Activated CD4-positive, alpha-beta T cell treated with anti-CD3 and anti-CD28 coated beads, Interleukin-2, amount 10 ng/mL, durations not matched to agents 7 days and 5 days (primary cell): ENCODE results near the gene ATRNL1. TPM values are rescaled to one million over a fixed set of nuclear protein-coding genes. Genes with fewer than 3 reads are reported as not detected.
"Not testable (repeated sequence)": the region's sequence is repeated elsewhere in the genome, so short reads cannot be mapped to it uniquely, and the experiment has no call there.

ENCODE experiments used
- CTCF ChIA-PET: fragments of 350-600 bp; sonication (Branson Sonifier 250); formaldehyde crosslinking; loops from one replicate; lab custom pipeline; 2021; ENCODE audit warnings: antibody characterized with exemption; lab: Charles Lee
- POLR2A ChIA-PET: fragments of 350-600 bp; sonication (Branson Sonifier 250); formaldehyde crosslinking; loops from one replicate; lab custom pipeline; 2021; ENCODE audit warnings: antibody characterized with exemption; lab: Charles Lee
- DNase-seq: peaks from one replicate; pipeline ENCODE4 v3.0.0-alpha.2; 2020
- H3K27ac Mint-ChIP-seq: one replicate; pipeline ENCODE4 v1.8.0; 2021; ENCODE audit warnings: mild to moderate bottlenecking, moderate library complexity, mixed read lengths
- H3K27me3 Mint-ChIP-seq: one replicate; pipeline ENCODE4 v1.8.0; 2021; ENCODE audit warnings: mixed read lengths
- H3K36me3 Mint-ChIP-seq: one replicate; pipeline ENCODE4 v1.8.0; 2021; ENCODE audit warnings: low read depth, mixed read lengths
- H3K4me1 Mint-ChIP-seq: one replicate; pipeline ENCODE4 v1.8.0; 2021; ENCODE audit warnings: mixed read lengths
- H3K4me3 Mint-ChIP-seq: one replicate; pipeline ENCODE4 v1.8.0; 2021; ENCODE audit warnings: mild to moderate bottlenecking, moderate library complexity, mixed read lengths
- H3K9me3 Mint-ChIP-seq: one replicate; pipeline ENCODE4 v1.8.0; 2021; ENCODE audit warnings: mixed read lengths
- total RNA-seq, 2 experiments: library from RNA; stranded (reverse); gene quantifications; one replicate each; pipeline ENCODE4 v1.2.3, GENCODE V29; 2021

ATRNL1 gene
- total RNA-seq, 2 experiments from 2014 or later = 0.12 to 0.22 TPM

DNA sequence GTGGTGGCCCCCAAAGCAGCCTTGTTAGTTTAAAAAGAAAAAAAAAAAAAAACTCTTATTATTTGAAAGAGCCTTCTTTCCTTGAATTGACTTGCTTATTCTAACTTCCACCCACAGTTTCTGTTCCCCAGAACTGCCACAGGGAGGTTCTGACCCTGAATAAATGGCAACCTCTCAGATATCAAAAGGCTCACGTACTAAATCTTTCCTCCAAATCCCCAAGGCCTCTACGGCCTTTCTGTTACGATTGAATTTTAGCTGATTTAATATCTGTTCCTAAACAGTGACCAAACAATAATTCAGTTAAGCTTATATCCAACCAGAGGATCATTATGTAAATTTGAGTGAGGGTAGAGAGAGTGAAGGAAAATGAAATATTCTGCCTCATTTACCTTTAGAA is 697.1 kb downstream of the ATRNL1 start:
- no peaks in the 10 kb centered on the region for H3K27me3 Mint-ChIP-seq
- no peak overlapping the region for H3K4me3 Mint-ChIP-seq
- H3K9me3 Mint-ChIP-seq = no peaks in the 10 kb centered on the region
- ChIA-PET CTCF (no interaction called here), POLR2A (no interaction called here)
- no peaks in the 10 kb centered on the region for H3K4me1 Mint-ChIP-seq
- no peaks in the 10 kb centered on the region for H3K36me3 Mint-ChIP-seq
- H3K27ac Mint-ChIP-seq = no peak overlapping the region
- no peak for DNase-seq

DNA sequence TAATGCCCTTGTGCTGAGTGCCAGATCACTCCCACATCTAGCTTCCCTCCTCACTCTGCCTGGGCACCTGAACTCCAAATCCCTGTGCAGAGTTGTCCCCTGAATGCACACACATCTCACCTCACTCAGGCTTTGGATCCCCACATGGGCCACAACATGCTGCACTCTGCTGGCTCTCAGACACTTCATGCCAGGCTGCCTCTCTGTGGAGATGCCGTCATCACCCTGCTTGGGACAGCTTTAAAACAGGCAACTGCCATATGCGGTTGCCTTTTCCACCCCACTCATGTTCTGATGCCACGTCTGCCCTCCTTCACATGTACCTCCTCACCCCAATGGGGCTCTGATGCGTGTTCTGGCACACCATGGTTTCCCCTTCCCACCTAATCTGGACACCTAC is 702.8 kb downstream of the ATRNL1 start:
- Mint-ChIP-seq H3K27me3 (no peaks in the 10 kb centered on the region), H3K4me3 (no peak overlapping the region), H3K27ac (no peak overlapping the region), H3K36me3 (no peaks in the 10 kb centered on the region), H3K4me1 (no peaks in the 10 kb centered on the region), H3K9me3 (no peaks in the 10 kb centered on the region)
- no peak for DNase-seq
- ChIA-PET CTCF (no interaction called here), POLR2A (no interaction called here)

DNA sequence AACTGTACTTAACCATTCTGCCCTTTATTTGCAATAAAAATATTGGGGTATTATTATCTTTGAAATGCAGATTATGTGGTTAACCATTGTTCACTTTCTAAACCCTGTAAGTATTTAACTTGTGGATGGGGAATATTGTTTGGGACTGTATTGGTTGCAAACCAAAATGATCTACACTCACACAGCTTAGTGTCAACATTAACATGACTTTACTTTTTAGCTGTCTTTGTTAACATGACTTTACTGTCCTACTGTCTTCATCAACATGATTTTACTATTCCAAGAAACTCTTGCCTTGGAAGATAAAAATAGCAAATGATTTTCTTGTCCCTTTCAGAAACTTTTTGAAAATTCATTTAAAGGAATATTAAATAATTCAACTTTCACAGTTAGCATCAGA is 708.3 kb downstream of the ATRNL1 start:
- DNase-seq = no peak
- H3K36me3 Mint-ChIP-seq = no peaks in the 10 kb centered on the region
- H3K4me3 Mint-ChIP-seq = no peak overlapping the region
- H3K9me3 Mint-ChIP-seq = no peaks in the 10 kb centered on the region
- no peak overlapping the region for H3K27ac Mint-ChIP-seq
- ChIA-PET CTCF (no interaction called here), POLR2A (no interaction called here)
- H3K4me1 Mint-ChIP-seq = no peaks in the 10 kb centered on the region
- H3K27me3 Mint-ChIP-seq = no peaks in the 10 kb centered on the region

DNA sequence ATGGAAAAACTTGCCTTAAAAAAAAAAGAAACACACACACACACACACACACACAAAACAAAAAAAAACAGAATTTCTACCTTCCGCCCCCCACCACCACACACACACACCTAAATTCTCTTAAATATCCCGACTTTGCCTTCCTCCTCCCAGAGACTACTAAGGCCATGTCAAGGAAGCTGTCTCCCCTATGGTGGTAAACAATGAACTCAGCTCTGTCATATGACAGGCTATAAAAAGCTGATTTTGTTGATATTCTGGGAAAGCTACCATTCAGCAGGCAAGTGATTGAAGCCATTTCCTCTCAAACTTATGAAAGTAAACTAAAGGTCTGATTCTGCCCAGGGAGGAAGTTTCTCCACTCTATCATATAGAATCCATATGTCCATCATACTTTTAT is 708.8 kb downstream of the ATRNL1 start:
- no peak for DNase-seq
- Mint-ChIP-seq H3K27me3 (no peaks in the 10 kb centered on the region), H3K9me3 (no peaks in the 10 kb centered on the region), H3K4me3 (no peak overlapping the region), H3K4me1 (no peaks in the 10 kb centered on the region), H3K27ac (no peak overlapping the region), H3K36me3 (no peaks in the 10 kb centered on the region)
- ChIA-PET CTCF (interaction anchor here (0.6 kb wide), 2 partner anchors 127 to 258 kb away, joined by 3 read pairs; no protein-coding TSS in a partner anchor), POLR2A (no interaction called here)

DNA sequence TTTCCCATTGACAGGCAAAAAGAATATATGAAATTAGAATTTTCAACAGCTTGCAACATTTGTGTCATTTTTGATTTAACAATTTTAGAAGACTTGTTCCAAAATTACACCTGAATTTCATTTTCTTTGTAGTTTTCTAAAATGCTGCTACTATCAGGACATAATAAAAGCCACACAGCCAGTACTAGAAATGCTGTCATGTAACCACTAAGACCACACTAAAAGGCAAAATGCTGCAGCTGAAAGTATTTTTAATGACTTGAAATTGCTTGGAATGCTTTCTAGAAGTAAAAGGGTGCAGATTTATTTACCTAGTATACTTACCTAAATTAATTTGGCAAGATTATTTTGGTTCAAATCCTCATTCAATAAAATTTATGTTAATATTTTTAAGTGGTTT is 709.7 kb downstream of the ATRNL1 start:
- H3K27ac Mint-ChIP-seq = no peak overlapping the region
- H3K27me3 Mint-ChIP-seq = no peaks in the 10 kb centered on the region
- no peaks in the 10 kb centered on the region for H3K36me3 Mint-ChIP-seq
- no peaks in the 10 kb centered on the region for H3K4me1 Mint-ChIP-seq
- POLR2A ChIA-PET = no interaction called here
- no peak for DNase-seq
- H3K4me3 Mint-ChIP-seq = no peak overlapping the region
- CTCF ChIA-PET = no interaction called here
- no peaks in the 10 kb centered on the region for H3K9me3 Mint-ChIP-seq

DNA sequence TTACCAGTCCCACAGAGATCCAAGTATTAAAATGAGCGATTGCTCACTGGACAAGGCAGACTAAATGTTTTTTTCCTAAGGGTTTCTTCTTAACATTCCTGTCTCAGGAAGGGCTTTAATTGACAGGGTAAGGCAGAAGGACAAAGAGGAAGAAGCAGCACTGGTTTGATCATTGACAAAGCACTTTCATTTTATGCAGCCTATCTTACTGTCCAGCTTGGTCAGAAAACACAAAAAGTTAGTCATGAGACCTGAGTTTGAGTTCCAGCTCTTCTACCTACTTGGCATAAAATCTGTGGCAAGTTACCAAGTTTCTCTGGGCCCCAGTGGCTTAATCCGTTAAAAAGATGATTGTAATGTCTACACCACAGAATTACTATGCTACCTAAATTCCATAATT is 721.4 kb downstream of the ATRNL1 start:
- ChIA-PET CTCF (no interaction called here), POLR2A (no interaction called here)
- no peak overlapping the region for H3K27ac Mint-ChIP-seq
- H3K9me3 Mint-ChIP-seq = no peaks in the 10 kb centered on the region
- H3K4me1 Mint-ChIP-seq = no peaks in the 10 kb centered on the region
- H3K27me3 Mint-ChIP-seq = no peaks in the 10 kb centered on the region
- no peak overlapping the region for H3K4me3 Mint-ChIP-seq
- H3K36me3 Mint-ChIP-seq = no peaks in the 10 kb centered on the region
- DNase-seq = no peak

DNA sequence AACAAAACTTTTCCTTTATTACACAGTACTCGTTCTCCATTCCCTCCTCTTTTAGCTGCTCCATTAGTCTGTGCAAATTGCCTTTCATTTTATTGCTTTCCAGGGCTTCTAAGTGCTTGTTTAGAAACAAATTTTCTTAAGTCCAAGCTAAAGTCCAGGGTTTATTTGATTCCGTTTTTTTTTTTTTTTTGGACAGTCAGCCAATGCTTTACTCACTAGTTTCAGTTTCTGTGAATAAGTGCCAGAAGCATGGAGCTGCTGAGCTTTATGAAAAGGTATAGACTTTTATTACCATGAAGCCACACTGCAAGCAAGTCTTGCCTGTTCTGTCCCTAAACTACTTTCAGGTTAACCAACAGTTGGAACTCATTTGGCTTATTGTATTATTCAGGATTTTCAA is 724.8 kb downstream of the ATRNL1 start:
- POLR2A ChIA-PET = no interaction called here
- Mint-ChIP-seq H3K4me1 (no peaks in the 10 kb centered on the region), H3K4me3 (no peak overlapping the region), H3K27me3 (no peaks in the 10 kb centered on the region), H3K36me3 (no peaks in the 10 kb centered on the region), H3K27ac (no peak overlapping the region), H3K9me3 (peaks cover 8% of the 10 kb centered on the region)
- DNase-seq = no peak
- CTCF ChIA-PET = no interaction called here

DNA sequence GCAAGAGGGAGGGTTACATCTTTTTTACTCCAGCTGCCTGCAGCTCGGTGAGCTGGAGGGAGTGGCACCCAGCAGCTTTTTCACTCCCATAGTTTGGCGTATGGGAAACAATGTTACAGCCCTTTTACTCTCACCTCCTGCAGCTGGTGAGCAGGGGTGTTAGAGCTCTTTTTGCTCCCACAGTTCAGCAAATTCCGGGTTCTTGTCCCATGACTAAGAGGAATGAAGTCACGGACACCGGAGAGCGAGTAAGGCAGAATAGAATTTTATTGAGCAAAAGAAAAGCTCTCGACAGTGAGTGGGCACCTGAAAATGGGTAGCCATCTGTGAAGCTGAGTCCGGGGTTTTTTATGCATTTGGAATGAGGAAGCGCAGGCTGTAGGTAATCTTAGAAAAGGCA is 733.2 kb downstream of the ATRNL1 start:
- ChIA-PET CTCF (no interaction called here), POLR2A (no interaction called here)
- Mint-ChIP-seq H3K4me3 (no peak overlapping the region), H3K27me3 (no peaks in the 10 kb centered on the region), H3K4me1 (no peaks in the 10 kb centered on the region), H3K9me3 (peaks cover 10% of the 10 kb centered on the region), H3K36me3 (no peaks in the 10 kb centered on the region), H3K27ac (no peak overlapping the region)
- DNase-seq = no peak

DNA sequence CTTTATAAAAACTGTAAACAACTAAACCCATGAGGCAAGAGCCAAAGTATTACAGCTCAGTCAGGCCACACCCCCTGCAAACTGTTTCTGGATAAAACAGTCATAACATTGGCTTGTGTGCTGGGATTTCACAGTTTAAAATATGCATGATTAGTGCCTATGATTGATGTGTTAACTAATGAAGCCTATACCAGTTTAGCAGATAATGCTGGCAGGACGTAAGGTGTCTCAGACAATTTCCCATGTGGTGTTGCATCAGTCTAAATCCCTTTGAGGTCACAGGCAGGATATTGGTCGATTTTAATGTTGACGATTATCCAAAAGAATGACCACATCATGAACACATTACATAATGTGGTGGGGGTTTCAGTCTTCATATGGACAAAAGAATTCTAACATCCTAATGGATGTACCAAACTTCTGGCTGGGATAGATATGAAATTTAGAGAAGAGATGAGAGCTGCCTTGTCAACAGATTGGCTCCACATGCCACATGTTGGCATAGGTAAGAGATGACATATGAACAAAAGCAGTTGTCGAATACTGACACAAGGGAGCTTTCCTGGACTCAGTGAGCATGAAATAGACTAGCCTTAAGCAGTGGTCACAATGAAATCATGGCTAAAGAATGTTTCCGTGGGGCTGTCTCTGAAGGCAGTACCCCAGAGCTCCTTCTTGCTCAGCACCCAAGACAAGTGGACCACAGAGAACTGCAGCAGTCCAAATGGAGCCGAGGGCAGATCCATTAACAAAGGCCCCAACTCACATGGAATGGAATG is 734.3 kb downstream of the ATRNL1 start:
- ChIA-PET CTCF (no interaction called here), POLR2A (no interaction called here)
- H3K27ac Mint-ChIP-seq = no peak overlapping the region
- H3K27me3 Mint-ChIP-seq = no peaks in the 10 kb centered on the region
- DNase-seq = no peak
- H3K4me1 Mint-ChIP-seq = no peaks in the 10 kb centered on the region
- no peak overlapping the region for H3K4me3 Mint-ChIP-seq
- H3K36me3 Mint-ChIP-seq = no peaks in the 10 kb centered on the region
- peaks cover 3% of the 10 kb centered on the region for H3K9me3 Mint-ChIP-seq

DNA sequence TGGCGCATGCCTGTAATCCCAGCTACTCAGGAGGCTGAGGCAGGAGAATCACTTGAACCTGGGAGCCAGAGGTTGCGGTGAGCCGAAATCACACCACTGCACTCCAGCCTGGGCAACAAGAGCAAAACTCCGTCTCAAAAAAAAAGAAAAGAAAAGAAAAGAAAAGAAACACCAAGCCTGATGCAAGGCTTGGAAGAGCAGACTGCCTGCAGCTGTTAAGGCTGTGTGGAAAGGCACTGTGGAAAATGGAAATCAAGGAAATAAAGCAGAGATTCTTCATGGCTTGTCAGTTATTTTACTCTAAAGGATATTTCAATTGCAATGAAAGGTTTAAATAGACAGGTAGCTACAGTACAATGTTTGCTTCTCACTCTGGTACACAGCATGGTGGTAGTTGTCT is 735.0 kb downstream of the ATRNL1 start:
- not testable (repeated sequence) for H3K4me1 Mint-ChIP-seq

DNA sequence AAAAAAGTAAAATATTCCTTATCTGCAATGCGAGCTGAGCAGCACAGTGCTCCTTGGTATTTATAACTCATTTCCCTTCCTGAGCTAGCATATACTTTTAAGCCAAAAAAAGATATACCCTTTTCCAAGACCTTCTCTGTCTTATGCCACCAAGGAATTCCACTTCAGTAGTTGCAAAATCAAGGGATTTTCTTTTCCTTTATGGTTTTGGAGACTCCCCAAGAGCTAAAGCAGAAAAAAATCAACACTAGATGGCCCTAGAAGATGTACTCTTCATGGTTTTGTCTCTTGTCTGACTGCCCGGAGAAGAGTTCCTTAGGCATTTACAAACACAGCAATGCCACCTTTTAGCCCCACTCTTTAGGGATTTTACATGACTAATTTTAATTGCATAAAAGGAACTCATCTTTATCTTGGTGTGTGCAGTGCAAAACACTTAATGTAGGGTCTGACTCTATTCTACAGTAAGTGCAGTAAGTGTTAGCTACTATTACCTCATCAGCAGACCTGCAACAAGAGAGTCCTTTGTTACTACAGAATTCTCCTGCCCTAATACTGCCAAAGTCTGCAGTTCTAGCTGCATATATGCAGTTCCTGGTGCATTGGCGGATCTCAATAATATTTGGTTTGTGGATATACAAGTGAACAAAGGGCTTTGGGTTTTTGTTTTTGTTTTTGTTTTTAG is 736.5 kb downstream of the ATRNL1 start:
- CTCF ChIA-PET = no interaction called here
- no peak for DNase-seq
- Mint-ChIP-seq H3K4me3 (no peak overlapping the region), H3K36me3 (no peaks in the 10 kb centered on the region), H3K4me1 (no peaks in the 10 kb centered on the region), H3K27ac (no peak overlapping the region), H3K9me3 (peaks cover 2% of the 10 kb centered on the region), H3K27me3 (no peaks in the 10 kb centered on the region)
- POLR2A ChIA-PET = no interaction called here

More for the DNA sequence above, 735.0 kb downstream of the ATRNL1 start:
- POLR2A ChIA-PET, H3K27me3 Mint-ChIP-seq, H3K36me3 Mint-ChIP-seq, H3K9me3 Mint-ChIP-seq, H3K4me3 Mint-ChIP-seq, DNase-seq, CTCF ChIA-PET, H3K27ac Mint-ChIP-seq: not testable (repeated sequence)

DNA sequence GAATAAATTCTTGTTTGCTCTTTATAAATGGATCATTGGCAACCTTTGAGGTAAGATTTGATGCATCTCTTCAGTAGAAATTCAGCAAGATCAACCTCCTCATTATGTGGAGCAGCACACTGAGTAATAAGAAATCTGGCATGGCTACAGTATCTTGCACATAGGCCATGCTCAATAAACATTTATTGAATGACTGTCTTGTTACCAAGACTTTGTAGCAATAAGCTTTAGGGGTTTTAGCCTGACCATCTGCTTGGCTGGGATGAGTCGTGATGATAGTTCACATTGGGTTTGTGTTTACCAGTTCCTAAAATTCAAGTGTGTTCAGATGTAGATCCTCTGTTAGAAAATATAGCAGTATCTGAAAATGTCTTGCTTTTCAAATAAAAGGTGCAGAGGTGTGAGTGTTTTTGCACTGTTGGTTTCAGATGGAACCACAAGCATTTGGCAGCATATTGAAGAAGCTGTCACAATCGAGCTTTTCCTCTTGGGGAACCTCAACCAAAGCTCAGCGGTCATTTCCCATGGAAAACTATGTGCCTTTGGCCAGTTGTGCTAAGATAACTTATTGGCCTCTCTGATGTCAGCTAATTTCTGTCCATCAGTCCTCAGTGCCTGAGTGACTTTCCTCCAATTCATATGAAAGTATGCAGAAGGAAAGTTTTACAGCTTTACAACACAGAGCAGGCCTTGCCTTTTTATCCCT is 737.3 kb downstream of the ATRNL1 start:
- no peaks in the 10 kb centered on the region for H3K27me3 Mint-ChIP-seq
- no peaks in the 10 kb centered on the region for H3K36me3 Mint-ChIP-seq
- POLR2A ChIA-PET = no interaction called here
- H3K27ac Mint-ChIP-seq = no peak overlapping the region
- no peaks in the 10 kb centered on the region for H3K4me1 Mint-ChIP-seq
- H3K9me3 Mint-ChIP-seq = peaks cover 2% of the 10 kb centered on the region
- H3K4me3 Mint-ChIP-seq = no peak overlapping the region
- DNase-seq = no peak
- CTCF ChIA-PET = no interaction called here

DNA sequence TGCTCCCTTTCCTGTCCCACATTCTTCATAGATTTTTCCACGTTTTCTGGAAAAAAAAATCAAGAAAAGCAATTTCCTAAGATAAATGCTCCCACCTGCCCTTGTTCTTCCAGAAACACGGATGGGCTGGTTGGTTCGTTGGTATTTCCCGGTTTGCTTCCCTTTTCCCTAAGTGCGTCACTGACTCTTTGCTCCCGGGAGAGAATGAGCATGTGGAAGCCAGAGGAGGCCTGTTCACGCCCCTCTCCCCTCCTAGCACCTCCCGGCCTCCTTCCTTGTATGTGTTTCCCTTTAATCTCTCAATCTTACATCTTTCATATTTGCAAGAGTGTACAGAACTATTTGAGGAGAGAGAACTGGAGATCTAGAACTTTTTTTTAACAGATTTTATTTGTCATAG is 737.9 kb downstream of the ATRNL1 start:
- POLR2A ChIA-PET = no interaction called here
- CTCF ChIA-PET = no interaction called here
- Mint-ChIP-seq H3K4me3 (no peak overlapping the region), H3K27ac (no peak overlapping the region), H3K4me1 (no peaks in the 10 kb centered on the region), H3K9me3 (peaks cover 2% of the 10 kb centered on the region), H3K27me3 (no peaks in the 10 kb centered on the region), H3K36me3 (no peaks in the 10 kb centered on the region)
- DNase-seq = no peak
